HG03097 (cell line): ENCODE data around the gene CACNA1C.

Experiments
- ATAC-seq: cut with Tn5 transposase; IDR thresholded peaks from one replicate; pipeline ENCODE4 v1.9.1; 2021; ENCODE audit not compliant: unreplicated experiment, low FRiP score

The CACNA1C gene

DNA sequence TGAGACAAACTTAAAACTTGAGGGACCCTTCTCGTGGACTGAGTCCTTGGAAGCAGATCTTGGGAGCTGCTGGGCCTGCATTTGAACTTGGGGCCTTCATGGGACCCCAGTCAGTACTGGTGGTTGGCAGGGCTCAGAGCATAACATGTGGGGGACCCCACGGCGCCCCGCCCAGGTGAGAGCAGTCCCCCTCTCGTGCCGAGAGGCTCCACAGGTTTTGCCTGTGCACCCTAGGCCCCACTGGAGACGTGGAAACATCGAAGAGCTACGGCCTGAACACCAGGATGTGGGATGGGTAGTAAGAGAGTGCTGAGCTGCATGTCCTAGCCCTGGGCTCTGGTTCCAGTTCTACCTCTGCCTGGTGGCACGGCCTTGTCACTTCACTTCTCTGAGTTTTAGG is 84.1 kb downstream of the CACNA1C start:
- ATAC-seq, result no peak

GRCh38 chr12:2137711-2138110 is 84.9 kb downstream of the CACNA1C start:
- no peak for ATAC-seq

DNA sequence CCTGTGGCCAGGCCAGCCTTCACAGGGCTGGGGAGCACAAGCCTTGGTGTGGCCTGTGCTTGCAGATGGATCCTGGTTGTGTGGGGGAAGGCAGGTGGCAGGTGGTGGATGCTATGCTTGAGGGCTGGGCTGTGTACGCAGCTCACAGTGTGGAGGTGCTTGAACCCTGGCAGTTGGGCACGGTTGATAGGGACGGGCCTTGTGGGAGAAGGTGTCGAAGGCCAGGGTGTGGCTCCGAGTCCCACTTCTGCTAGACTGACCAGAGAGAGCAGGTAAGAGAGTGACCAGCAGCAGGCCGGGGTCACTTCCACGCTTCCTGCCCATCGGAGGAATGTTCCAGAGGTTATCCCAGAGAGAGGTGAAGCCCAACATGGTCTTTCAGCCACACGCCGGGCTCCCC is 85.5 kb downstream of the CACNA1C start:
- ATAC-seq, result no peak

- no peak for ATAC-seq
Measured at GRCh38 chr12:2138871-2139308, 86.1 kb downstream of the CACNA1C start.

- no peak for ATAC-seq
Measured at GRCh38 chr12:2139651-2140050, 86.9 kb downstream of the CACNA1C start.

- no peak for ATAC-seq
Measured at GRCh38 chr12:2140858-2141519, 88.2 kb downstream of the CACNA1C start.

DNA sequence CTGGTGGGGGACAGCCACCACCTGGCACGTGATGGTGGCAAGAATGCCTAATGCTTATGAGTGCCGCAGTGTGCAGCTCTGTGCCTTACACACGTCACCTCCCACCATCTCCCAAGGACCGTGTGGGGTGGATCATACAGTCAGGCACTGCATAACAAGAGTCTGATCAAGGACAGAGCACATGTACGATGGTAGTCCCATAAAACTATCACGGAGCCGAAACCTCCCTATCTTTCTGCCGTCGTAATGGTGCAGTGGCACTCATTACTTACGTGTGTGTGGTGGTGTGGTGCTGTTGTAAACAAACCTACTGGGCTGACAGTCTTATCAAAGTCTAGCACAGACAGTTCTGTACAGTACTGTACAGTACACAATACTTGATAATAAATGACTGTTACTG is 89.3 kb downstream of the CACNA1C start:
- no peak for ATAC-seq

GRCh38 chr12:2144951-2145350 is 92.2 kb downstream of the CACNA1C start:
- ATAC-seq, result no peak

DNA sequence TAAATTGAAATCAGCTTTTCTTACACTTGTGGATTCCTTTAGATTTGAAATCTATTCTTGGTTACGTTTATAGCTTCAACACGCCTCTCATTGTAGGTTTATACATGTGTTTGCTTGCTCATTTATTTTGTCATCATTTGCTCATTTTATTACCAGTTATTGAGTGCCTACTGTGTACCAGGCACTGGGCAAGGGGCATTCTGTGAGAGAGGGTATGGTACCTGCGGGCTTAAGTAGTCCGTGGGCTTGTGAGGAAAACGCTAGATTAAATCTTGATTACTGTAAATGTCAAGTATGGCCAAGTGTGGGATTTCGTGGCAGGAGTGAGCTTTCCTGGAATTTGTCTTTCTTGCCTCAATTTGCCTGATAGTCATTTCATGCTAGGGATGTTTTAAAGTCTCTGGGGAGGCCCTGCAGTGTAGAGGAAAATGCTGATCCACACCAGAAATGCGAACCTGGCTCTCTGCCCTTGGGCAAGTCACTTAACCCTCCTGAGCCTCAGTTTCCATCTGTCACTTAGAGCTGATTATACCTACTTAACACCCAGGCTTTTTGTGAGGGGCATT is 92.7 kb downstream of the CACNA1C start:
- no peak for ATAC-seq

GRCh38 chr12:2147335-2147734 is 94.5 kb downstream of the CACNA1C start:
- ATAC-seq, result no peak

- no peak for ATAC-seq
Measured at GRCh38 chr12:2149091-2149490, 96.3 kb downstream of the CACNA1C start.

DNA sequence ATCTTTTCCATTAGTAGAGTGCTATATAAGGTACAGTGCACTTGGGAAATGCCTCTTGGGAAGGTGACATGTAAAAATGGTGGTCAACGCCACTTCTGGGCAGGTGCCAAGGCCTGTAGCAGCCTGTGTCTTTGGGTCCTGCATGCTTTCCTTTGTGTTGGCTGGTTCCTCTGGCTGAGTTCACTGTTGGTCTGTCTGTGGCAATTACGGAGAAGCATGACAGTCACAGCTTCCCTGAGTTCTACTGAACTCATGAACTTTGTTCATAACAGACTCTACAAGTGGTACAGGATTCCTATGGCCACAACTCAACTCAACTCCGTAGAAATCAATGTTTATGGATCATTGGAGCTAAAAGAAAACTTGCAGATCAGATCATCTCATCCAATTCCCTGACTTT is 98.0 kb downstream of the CACNA1C start:
- ATAC-seq, result no peak

- ATAC-seq, result no peak
Measured at GRCh38 chr12:2151391-2151790, 98.6 kb downstream of the CACNA1C start.

GRCh38 chr12:2152134-2152533 is 99.3 kb downstream of the CACNA1C start:
- ATAC-seq, result no peak

- ATAC-seq, result no peak
Measured at GRCh38 chr12:2154050-2154449, 101.3 kb downstream of the CACNA1C start.

- ATAC-seq, result no peak
Measured at GRCh38 chr12:2154521-2154920, 101.7 kb downstream of the CACNA1C start.

DNA sequence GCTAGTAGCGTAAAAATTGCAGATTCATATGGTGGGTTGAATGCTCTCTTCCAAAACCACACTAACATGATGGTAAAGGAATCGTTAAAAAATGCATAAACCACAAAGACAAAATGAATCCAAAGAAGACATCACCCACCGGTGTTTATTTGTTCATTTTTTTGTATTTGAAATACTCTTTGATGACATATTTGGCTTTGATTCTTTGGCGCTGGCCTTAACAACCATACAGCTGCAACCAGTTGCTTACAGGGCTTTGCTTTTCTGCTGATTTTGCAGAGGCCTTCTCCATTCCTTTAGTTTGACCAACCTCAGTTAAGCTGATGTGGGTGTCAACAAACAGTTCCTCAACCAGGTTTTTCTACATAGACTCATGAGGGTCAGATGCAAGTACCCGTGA is 103.5 kb downstream of the CACNA1C start:
- no peak for ATAC-seq

- no peak for ATAC-seq
Measured at GRCh38 chr12:2160043-2160442, 107.3 kb downstream of the CACNA1C start.

GRCh38 chr12:2161473-2161872 is 108.7 kb downstream of the CACNA1C start:
- no peak for ATAC-seq

GRCh38 chr12:2163177-2163941 is 110.6 kb downstream of the CACNA1C start:
- ATAC-seq, result no peak

GRCh38 chr12:2165021-2165420 is 112.2 kb downstream of the CACNA1C start:
- no peak for ATAC-seq

GRCh38 chr12:2165927-2166326 is 113.1 kb downstream of the CACNA1C start:
- ATAC-seq, result no peak
